Neuronal stem cell (in vitro differentiated cells): ENCODE results near the gene SLC9C2.
"Not testable (repeated sequence)": the region's sequence is repeated elsewhere in the genome, so short reads cannot be mapped to it uniquely, and the experiment has no call there.

Experiments
- DNase-seq: peaks from one replicate; pipeline ENCODE4 v3.0.0-alpha.2; 2013; ENCODE audit warnings: low spot score
- H2AFZ ChIP-seq: one replicate; pipeline ENCODE4 v1.6.1; 2013; ENCODE audit warnings: mild to moderate bottlenecking, low read length, inconsistent platforms
- H2AK5ac ChIP-seq: 2 replicates; pipeline ENCODE4 v1.6.1; 2013; ENCODE audit warnings: low read depth, mild to moderate bottlenecking, inconsistent platforms, low read length, moderate library complexity, mixed read lengths
- H2BK120ac ChIP-seq: 2 replicates; pipeline ENCODE4 v1.6.1; 2013; ENCODE audit warnings: low read depth, mild to moderate bottlenecking, inconsistent platforms, low read length, moderate library complexity, mixed read lengths
- H2BK12ac ChIP-seq: one replicate; pipeline ENCODE4 v1.6.1; 2013; ENCODE audit warnings: low read length, inconsistent platforms
- H2BK15ac ChIP-seq: 2 replicates; pipeline ENCODE4 v1.6.1; 2013; ENCODE audit warnings: mild to moderate bottlenecking, low read length, inconsistent platforms, mixed read lengths
- H2BK5ac ChIP-seq: one replicate; pipeline ENCODE4 v1.6.1; 2013; ENCODE audit warnings: inconsistent platforms, mild to moderate bottlenecking, low read length, moderate library complexity
- H3K14ac ChIP-seq: one replicate; pipeline ENCODE4 v1.6.1; 2013; ENCODE audit warnings: low read length, inconsistent platforms
- H3K18ac ChIP-seq: 2 replicates; pipeline ENCODE4 v1.6.1; 2013; ENCODE audit warnings: low read length, inconsistent platforms
- H3K23ac ChIP-seq: 2 replicates; pipeline ENCODE4 v1.6.1; 2013; ENCODE audit warnings: low read depth, mild to moderate bottlenecking, mixed read lengths, low read length, inconsistent platforms; ENCODE audit not compliant: poor library complexity
- H3K27ac ChIP-seq: replicated peaks from 3 replicates; pipeline ENCODE4 v1.5.1; 2013; ENCODE audit warnings: low read length, inconsistent platforms
- H3K27me3 ChIP-seq, 3 experiments: 2 replicates each; pipeline ENCODE4 v1.6.1; 2013; ENCODE audit warnings: low read length in 3 of 3, mild to moderate bottlenecking in 2 of 3, inconsistent platforms in 1 of 3, low read depth in 1 of 3, mixed read lengths in 1 of 3, moderate library complexity in 1 of 3; ENCODE audit not compliant: control insufficient read depth in 3 of 3, insufficient read depth in 3 of 3
- H3K36me3 ChIP-seq, 2 donors: replicated peaks in 1 of 2; 2 replicates each; pipeline ENCODE4 v1.6.1; 2013; ENCODE audit warnings: low read length in 2 of 2; ENCODE audit not compliant: control insufficient read depth in 2 of 2, insufficient read depth in 2 of 2
- H3K4ac ChIP-seq: 2 replicates; pipeline ENCODE4 v1.6.1; 2013; ENCODE audit warnings: inconsistent platforms, mild to moderate bottlenecking, low read length, moderate library complexity
- H3K4me1 ChIP-seq, 2 donors: 1 replicate in 1 of 2; 2 replicates in 1 of 2; pipeline ENCODE4 v1.6.1; 2013; ENCODE audit warnings: low read length in 2 of 2, low read depth in 1 of 2; ENCODE audit not compliant: control insufficient read depth in 2 of 2, insufficient read depth in 1 of 2
- H3K4me2 ChIP-seq: one replicate; pipeline ENCODE4 v1.6.1; 2013; ENCODE audit warnings: mild to moderate bottlenecking, low read length, inconsistent platforms; ENCODE audit not compliant: insufficient read depth, poor library complexity, severe bottlenecking
- H3K4me3 ChIP-seq, 2 donors: 2 replicates each; pipeline ENCODE4 v1.5.1; 2013; ENCODE audit warnings: low read length in 2 of 2, mild to moderate bottlenecking in 2 of 2, inconsistent platforms in 1 of 2, moderate library complexity in 1 of 2
- H3K79me1 ChIP-seq: one replicate; pipeline ENCODE4 v1.6.1; 2013; ENCODE audit warnings: low read depth, mild to moderate bottlenecking, inconsistent platforms, low read length, moderate library complexity
- H3K9ac ChIP-seq: one replicate; pipeline ENCODE4 v1.6.1; 2013; ENCODE audit warnings: mild to moderate bottlenecking, low read depth, low read length, inconsistent platforms; ENCODE audit not compliant: poor library complexity
- H3K9me3 ChIP-seq, 2 donors: replicated peaks in 1 of 2; 2 replicates each; pipeline versions ENCODE3 to v1.6.1; 2013; ENCODE audit warnings: low read length in 2 of 2, mild to moderate bottlenecking in 2 of 2, inconsistent platforms in 1 of 2, low read depth in 1 of 2, mixed read lengths in 1 of 2, moderate library complexity in 1 of 2; ENCODE audit not compliant: control insufficient read depth in 2 of 2, insufficient read depth in 1 of 2
- H4K8ac ChIP-seq: one replicate; pipeline ENCODE4 v1.6.1; 2013; ENCODE audit warnings: low read depth, mild to moderate bottlenecking, inconsistent platforms, low read length, moderate library complexity
- H4K91ac ChIP-seq: one replicate; pipeline ENCODE4 v1.6.1; 2013; ENCODE audit warnings: low read length, low read depth, mild to moderate bottlenecking, inconsistent platforms; ENCODE audit not compliant: poor library complexity
- WGBS, 2 donors: extraction: QIAGEN DNeasy Blood & Tissue Kit; methylation state at CpG; one replicate each; pipeline ENCODE4 v1.1.7; 2013; ENCODE audit warnings: missing lambda C conversion rate in 2 of 2, mixed read lengths in 1 of 2; ENCODE audit not compliant: insufficient read length in 2 of 2, insufficient replicate concordance in 1 of 2; ENCODE audit errors: extremely low coverage in 2 of 2; 5-methylcytosine and 5-hydroxymethylcytosine counted together

The SLC9C2 gene

GRCh38 chr1:173616859-173617258 lies 14.0 kb upstream of the SLC9C2 start:
- H3K9me3 ChIP-seq, result peaks cover 1 to 4% of the 10 kb centered on the region in 2 donors
- H3K23ac ChIP-seq, result no peak overlapping the region
- H4K91ac ChIP-seq, result no peak overlapping the region
- no peak overlapping the region for H3K9ac ChIP-seq
- H2AK5ac ChIP-seq, result no peak overlapping the region
- no peak overlapping the region for H2BK120ac ChIP-seq
- H3K36me3 ChIP-seq, result no peaks in the 10 kb centered on the region
- H3K4me2 ChIP-seq, result no peak overlapping the region
- no peak overlapping the region for H3K4ac ChIP-seq
- H4K8ac ChIP-seq, result no peak overlapping the region
- H2BK12ac ChIP-seq, result no peak overlapping the region
- WGBS, 2 donors, result no CpG with 5 or more reads among the region's 4 CpGs
- no peak overlapping the region for H2AFZ ChIP-seq
- no peak overlapping the region for H2BK5ac ChIP-seq
- no peak overlapping the region for H2BK15ac ChIP-seq
- no peaks in the 10 kb centered on the region for H3K4me1 ChIP-seq
- H3K18ac ChIP-seq, result no peak overlapping the region
- DNase-seq, result no peak
- no peak overlapping the region for H3K14ac ChIP-seq
- no peak overlapping the region for H3K27ac ChIP-seq
- no peaks in the 10 kb centered on the region for H3K79me1 ChIP-seq
- H3K4me3 ChIP-seq, result no peak overlapping the region
- H3K27me3 ChIP-seq, result no peaks in the 10 kb centered on the region

GRCh38 chr1:173613086-173613485 lies 10.2 kb upstream of the SLC9C2 start:
- H3K27me3 ChIP-seq, H2AK5ac ChIP-seq, H2BK5ac ChIP-seq, H4K8ac ChIP-seq, H2BK12ac ChIP-seq, H3K14ac ChIP-seq, H3K4me2 ChIP-seq, H3K4me1 ChIP-seq, H3K36me3 ChIP-seq, H3K4me3 ChIP-seq, H3K4ac ChIP-seq, H4K91ac ChIP-seq, H3K9ac ChIP-seq, H3K9me3 ChIP-seq, H3K27ac ChIP-seq, H2BK120ac ChIP-seq, DNase-seq, H2BK15ac ChIP-seq, H3K79me1 ChIP-seq, H3K18ac ChIP-seq, H2AFZ ChIP-seq, H3K23ac ChIP-seq: not testable (repeated sequence)
- no CpG with 5 or more reads among the region's 32 CpGs for WGBS, 2 donors

DNA sequence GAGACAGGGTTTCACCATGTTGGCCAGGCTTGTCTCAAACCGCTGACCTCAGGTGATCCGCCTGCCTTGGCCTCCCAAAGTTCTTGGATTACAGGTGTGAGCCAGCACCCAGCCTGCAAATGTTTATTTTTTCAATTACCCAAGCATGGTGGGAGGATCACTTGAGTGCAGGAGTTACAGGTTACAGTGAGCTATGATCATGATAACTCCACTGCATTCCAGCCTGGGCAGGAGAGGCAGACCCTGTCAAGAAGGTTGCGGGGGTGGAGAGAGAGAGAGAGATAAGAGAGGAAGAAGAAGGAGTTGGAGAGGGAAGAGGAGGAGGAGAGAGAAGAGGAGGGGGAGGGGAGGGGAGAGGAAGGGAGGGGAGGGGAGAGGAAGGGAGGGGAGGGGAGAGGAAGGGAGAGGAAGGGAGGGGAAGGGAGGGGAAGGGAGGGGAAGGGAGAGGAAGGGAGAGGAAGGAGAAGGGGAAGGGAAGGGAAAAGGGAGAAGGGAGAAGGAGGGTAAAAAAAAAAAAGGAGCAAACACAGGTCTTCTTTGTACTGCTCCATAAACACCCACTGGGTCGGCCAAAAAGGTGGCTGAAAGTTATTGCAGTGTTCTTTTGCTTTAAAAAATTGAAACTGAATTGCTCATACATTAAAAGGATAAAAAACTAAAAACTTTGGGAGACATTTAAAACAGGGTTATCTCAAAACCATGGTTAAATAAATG lies 5.8 kb upstream of the SLC9C2 start:
- no peaks in the 10 kb centered on the region for H3K36me3 ChIP-seq
- no peak overlapping the region for H2BK12ac ChIP-seq
- H3K27me3 ChIP-seq, result no peaks in the 10 kb centered on the region
- no peak overlapping the region for H3K23ac ChIP-seq
- no peaks in the 10 kb centered on the region for H3K4me1 ChIP-seq
- H2BK120ac ChIP-seq, result no peak overlapping the region
- no peak overlapping the region for H3K9ac ChIP-seq
- no peak overlapping the region for H2AK5ac ChIP-seq
- no CpG with 5 or more reads among the region's 4 CpGs for WGBS, 2 donors
- H3K79me1 ChIP-seq, result no peaks in the 10 kb centered on the region
- no peak overlapping the region for H3K18ac ChIP-seq
- H3K4me3 ChIP-seq, result no peak overlapping the region
- peaks cover 0 to 2% of the 10 kb centered on the region in 2 donors for H3K9me3 ChIP-seq
- no peak overlapping the region for H3K27ac ChIP-seq
- no peak overlapping the region for H2AFZ ChIP-seq
- no peak overlapping the region for H4K91ac ChIP-seq
- no peak overlapping the region for H3K14ac ChIP-seq
- H4K8ac ChIP-seq, result no peak overlapping the region
- no peak overlapping the region for H2BK5ac ChIP-seq
- H2BK15ac ChIP-seq, result no peak overlapping the region
- no peak overlapping the region for H3K4ac ChIP-seq
- no peak for DNase-seq
- H3K4me2 ChIP-seq, result no peak overlapping the region

GRCh38 chr1:173601588-173601987 lies 1.3 kb downstream of the SLC9C2 start:
- H3K9me3 ChIP-seq, result peaks cover 0 to 2% of the 10 kb centered on the region in 2 donors

More at GRCh38 chr1:173601588-173601987, 1.3 kb downstream of the SLC9C2 start:
- Histone ChIP-seq H2BK15ac (no peak overlapping the region), H3K36me3 (no peaks in the 10 kb centered on the region), H2BK12ac (no peak overlapping the region), H2AFZ (no peak overlapping the region), H3K4ac (no peak overlapping the region), H3K4me3 (no peak overlapping the region), H3K27ac (no peak overlapping the region), H3K4me2 (no peak overlapping the region), H3K18ac (no peak overlapping the region), H3K4me1 (no peaks in the 10 kb centered on the region), H2BK5ac (no peak overlapping the region), H4K91ac (no peak overlapping the region), H4K8ac (no peak overlapping the region), H3K9ac (no peak overlapping the region), H3K27me3 (no peaks in the 10 kb centered on the region), H2BK120ac (no peak overlapping the region), H3K79me1 (no peaks in the 10 kb centered on the region), H3K23ac (no peak overlapping the region), H3K14ac (no peak overlapping the region), H2AK5ac (no peak overlapping the region)
- DNase-seq, result no peak
- no CpG with 5 or more reads among the region's 2 CpGs for WGBS, 2 donors
